Heart left ventricle (tissue), 16 donors: ENCODE results near the gene CCNQ. TPM values are rescaled to one million over a fixed set of nuclear protein-coding genes. Genes with fewer than 3 reads are reported as not detected.

Experiments
- ATAC-seq, 4 donors: fragments of 200-7000 bp; cut with Tn5 transposase; one replicate each; pipeline ENCODE4 v1.9.1; 2020 to 2022; ENCODE audit warnings: moderate library complexity in 4 of 4, mild to moderate bottlenecking in 3 of 4, moderate number of reproducible peaks in 1 of 4
- DNase-seq, 5 donors: peaks; one replicate each; pipeline ENCODE4 v3.0.0-alpha.2; 2020
- H3K27ac ChIP-seq, 12 donors: fragments of 200-600 bp; sonication (generic) in 4 of 12; one replicate each; pipeline versions ENCODE4 v1.5.0 to v1.8.0; 2016 to 2022; ENCODE audit warnings: mild to moderate bottlenecking in 2 of 12
- H3K27me3 ChIP-seq, 9 donors: fragments of 200-600 bp; sonication (generic) in 2 of 9; one replicate each; pipeline versions ENCODE4 v1.5.1 to v1.8.0; 2016 to 2022; ENCODE audit warnings: mild to moderate bottlenecking in 3 of 9
- H3K36me3 ChIP-seq, 9 donors: fragments of 200-600 bp; sonication (generic) in 2 of 9; one replicate each; pipeline versions ENCODE4 v1.5.0 to v1.8.0; 2018 to 2022; ENCODE audit warnings: mild to moderate bottlenecking in 2 of 9
- H3K4me1 ChIP-seq, 12 donors: fragments of 200-600 bp; sonication (generic) in 4 of 12; one replicate each; pipeline versions ENCODE4 v1.5.0 to v1.8.0; 2016 to 2022; ENCODE audit warnings: mild to moderate bottlenecking in 3 of 12
- H3K4me3 ChIP-seq, 12 donors: fragments of 200-600 bp; sonication (generic) in 4 of 12; one replicate each; pipeline versions ENCODE4 v1.5.0 to v1.8.0; 2017 to 2022; ENCODE audit warnings: mild to moderate bottlenecking in 9 of 12, moderate library complexity in 4 of 12
- H3K9me3 ChIP-seq, 12 donors: fragments of 200-600 bp; sonication (generic) in 4 of 12; one replicate each; pipeline versions ENCODE4 v1.5.0 to v1.8.0; 2016 to 2022; ENCODE audit warnings: mild to moderate bottlenecking in 1 of 12
- CTCF ChIP-seq, 12 donors: fragments of 200-600 bp; sonication (generic) in 4 of 12; IDR thresholded peaks; one replicate each; pipeline versions ENCODE4 v1.5.0 to v1.8.0; 2018 to 2022; ENCODE audit warnings: antibody characterized with exemption in 12 of 12, mild to moderate bottlenecking in 5 of 12
- POLR2A ChIP-seq, 2 donors: fragments of 450-650 bp; IDR thresholded peaks; one replicate each; pipeline ENCODE4 v1.6.1; 2017; ENCODE audit warnings: antibody characterized with exemption in 2 of 2, mild to moderate bottlenecking in 2 of 2, moderate library complexity in 2 of 2
- WGBS, 4 donors: extraction: QIAGEN DNeasy Blood & Tissue Kit in 2 of 4; methylation state at CpG; one replicate each; pipeline versions ENCODE4 v1.1.5 to v1.1.7; 2013 to 2018; 5-methylcytosine and 5-hydroxymethylcytosine counted together
- intact Hi-C, 10 donors: fragments of 100-400 bp; cut with DNase I; formaldehyde crosslinking; loops; one replicate each; pipeline versions ENCODE4 v1.11.1 to v1.14.2; 2022
- polyA plus RNA-seq, 2 donors: library from polyadenylated mRNA; stranded (reverse); fragments of 200-250 nt; gene quantifications; one replicate each; pipeline ENCODE4 v1.2.3, GENCODE V29; 2013
- total RNA-seq, 9 donors: library from RNA; depleted of rRNA in 2 of 9; stranded (reverse); fragments of >200 nt in 2 of 9; fragmentation: NEBNext Ultra II Directional in 3 of 9; extraction: Animal tissue kit (Norgen Biotek cat#: 25700) in 3 of 9; gene quantifications; one replicate each; pipeline versions ENCODE4 v1.1.0 to v1.2.4, GENCODE V29; 2016 to 2023
- donor health status: ischemic (EF 13 %, LVEDD 7.1; RV severe dilation, severe dysfunction).
- donor health status: healthy with polysubstance abuse.
- donor health status: DM: no; HTN: yes; CAD: no.
- donor health status: DM: no; HTN: no; CAD: no.
- donor health status: ischemic (EF 25% LVEDD 6.9; RV normal size, moderate dysfunction).
- donor health status: ischemic (EF 25% LVEDD 5.7; RV mildly dilated, moderate dysfunction).
- donor health status: healthy.
- donor health status: DM: yes; HTN: yes; CAD: no.
- donor health status: ischemic (EF 35%, LVEDD 5.7; RV mildly dilated, moderate dysfunction).
- donor health status: nonischemic (EF 11% LVEDD 7.7; RV severe dilation, severe dysfunction).
- donor health status: DM: yes; HTN: yes; CAD: no.
- donor health status: PGD.
- donor health status: ischemic (EF 29% LVEDD 5.4; RV normal size, mild dysfunction).
- donor health status: nonischemic (EF 23%, LVEDD 6.1; RV moderate dilation, normal function).

CCNQ gene
- total and polyA plus RNA-seq, 11 donors, result 16.2 to 126 (median 46.5) TPM

GRCh38 chrX:153549231-153549630 is 49.7 kb downstream of the CCNQ start:
- no peak for DNase-seq
- Histone ChIP-seq H3K27ac (no peak overlapping the region), H3K27me3 (peaks cover 0 to 3% (median 0%) of the 10 kb centered on the region in 9 donors), H3K4me3 (no peak overlapping the region), H3K36me3 (no peaks in the 10 kb centered on the region), H3K4me1 (no peaks in the 10 kb centered on the region), H3K9me3 (no peaks in the 10 kb centered on the region)
- TF ChIP-seq POLR2A (IDR thresholded peaks at IDR 0.05) (no peak), CTCF (IDR thresholded peaks at IDR 0.05) (no peak)
- intact Hi-C loops, result no loop called here
- ATAC-seq, result no peak
- 89 to 93% (median 91%) methylated on average over 15 to 17 of the region's 17 CpGs for WGBS, 4 donors

- DNase-seq, result no peak
- no peak for ATAC-seq
- H3K4me3 ChIP-seq, result no peak overlapping the region
- no peak for TF ChIP-seq POLR2A (IDR thresholded peaks at IDR 0.05)
- TF ChIP-seq CTCF (IDR thresholded peaks at IDR 0.05), result no peak
- no peak overlapping the region for H3K27ac ChIP-seq
- WGBS, 4 donors, result 63 to 75% (median 66%) methylated on average over 7 of the region's 7 CpGs
- intact Hi-C loops, result no loop called here
- H3K36me3 ChIP-seq, result no peaks in the 10 kb centered on the region
- no peaks in the 10 kb centered on the region for H3K4me1 ChIP-seq
- H3K9me3 ChIP-seq, result no peaks in the 10 kb centered on the region
- no peaks in the 10 kb centered on the region for H3K27me3 ChIP-seq
Observed at GRCh38 chrX:153547195-153547594, 51.7 kb downstream of the CCNQ start.

GRCh38 chrX:153546386-153546785 is 52.6 kb downstream of the CCNQ start:
- no peak for TF ChIP-seq POLR2A (IDR thresholded peaks at IDR 0.05)
- no peak for TF ChIP-seq CTCF (IDR thresholded peaks at IDR 0.05)
- ATAC-seq, result no peak
- no peaks in the 10 kb centered on the region for H3K36me3 ChIP-seq

GRCh38 chrX:153544727-153545126 is 54.2 kb downstream of the CCNQ start:
- 82 to 85% (median 82%) methylated on average over 6 to 8 of the region's 8 CpGs for WGBS, 4 donors
- Histone ChIP-seq H3K4me3 (no peak overlapping the region), H3K27ac (no peak overlapping the region), H3K4me1 (peaks cover 0 to under 1% (median 0%) of the 10 kb centered on the region in 12 donors), H3K36me3 (no peaks in the 10 kb centered on the region), H3K9me3 (no peaks in the 10 kb centered on the region), H3K27me3 (peaks cover 0 to 7% (median 0%) of the 10 kb centered on the region in 9 donors)
- ATAC-seq, result no peak
- no peak for TF ChIP-seq POLR2A (IDR thresholded peaks at IDR 0.05)
- no peak for TF ChIP-seq CTCF (IDR thresholded peaks at IDR 0.05)
- intact Hi-C loops, result no loop called here
- no peak for DNase-seq

More at GRCh38 chrX:153546386-153546785, 52.6 kb downstream of the CCNQ start:
- Histone ChIP-seq H3K4me1 (no peaks in the 10 kb centered on the region), H3K9me3 (no peaks in the 10 kb centered on the region), H3K27me3 (no peaks in the 10 kb centered on the region), H3K27ac (no peak overlapping the region), H3K4me3 (no peak overlapping the region)
- no peak for DNase-seq
- intact Hi-C loops, result no loop called here
- 66 to 94% (median 75%) methylated on average over 8 to 11 of the region's 11 CpGs for WGBS, 4 donors
